ENCODE data around the gene PYGB.

GRCh38 chr20:25218109-25218486, 29.8 kb upstream of the PYGB start:
- TF ChIP-seq CTCF (tag by site-specific recombination; IDR thresholded peaks at IDR 0.05) (no peak), ZNF830 (tag by site-specific recombination; IDR thresholded peaks at IDR 0.05; ENCODE audit: low read depth) (no peak), ZSCAN18 (tag by site-specific recombination; IDR thresholded peaks at IDR 0.05) (no peak), INSM2 (tag by site-specific recombination; IDR thresholded peaks at IDR 0.05) (no peak), REST (tag by site-specific recombination; IDR thresholded peaks at IDR 0.05) (no peak), ZNF324 (tag by site-specific recombination; IDR thresholded peaks at IDR 0.05) (no peak), ZNF114 (tag by site-specific recombination; IDR thresholded peaks at IDR 0.05) (no peak), ZNF704 (tag by site-specific recombination; IDR thresholded peaks at IDR 0.05) (no peak)
